ENCODE measurements around the gene NSDHL.
"Not testable (repeated sequence)": the region's sequence is repeated elsewhere in the genome, so short reads cannot be mapped to it uniquely, and the experiment has no call there.

Gene NSDHL

GRCh38 chrX:152895724-152896420 is 65.0 kb downstream of the NSDHL start:
- no peak for DNase-seq

- DNase-seq = no peak
These were observed 65.6 kb downstream of the NSDHL start for GRCh38 chrX:152896450-152896849.

- DNase-seq = peak; percentile 36
These were observed 66.6 kb downstream of the NSDHL start, which contains the start of gene ZNF185 for GRCh38 chrX:152897222-152898131. Gene ZNF185 (plus strand): TSS chrX:152898067. CDS start chrX:152914490, 16,423 bp downstream.

GRCh38 chrX:152898442-152898841 is 67.6 kb downstream of the NSDHL start:
- DNase-seq = no peak

- DNase-seq = no peak
These were observed 68.4 kb downstream of the NSDHL start for GRCh38 chrX:152899111-152899873.

- no peak for DNase-seq
These were observed 69.2 kb downstream of the NSDHL start for GRCh38 chrX:152899874-152900719.

- no peak for DNase-seq
These were observed 70.1 kb downstream of the NSDHL start for GRCh38 chrX:152900937-152901445.

GRCh38 chrX:152901816-152902501 is 71.1 kb downstream of the NSDHL start:
- DNase-seq = no peak

GRCh38 chrX:152902502-152902820 is 71.6 kb downstream of the NSDHL start:
- no peak for DNase-seq

GRCh38 chrX:152903589-152903988 is 72.7 kb downstream of the NSDHL start:
- DNase-seq = no peak

- DNase-seq = peak; percentile 74
These were observed 73.6 kb downstream of the NSDHL start for GRCh38 chrX:152904151-152905080.

- DNase-seq = peak; percentile 83
These were observed 74.2 kb downstream of the NSDHL start for GRCh38 chrX:152905081-152905420.

- peak; percentile 63 for DNase-seq
These were observed 76.3 kb downstream of the NSDHL start for GRCh38 chrX:152907084-152907651.

GRCh38 chrX:152908486-152908885 is 77.6 kb downstream of the NSDHL start:
- DNase-seq = no peak

GRCh38 chrX:152910018-152910417 is 79.2 kb downstream of the NSDHL start:
- not testable (repeated sequence) for DNase-seq

GRCh38 chrX:152912106-152912505 is 81.2 kb downstream of the NSDHL start:
- peak; percentile 13 for DNase-seq

GRCh38 chrX:152912641-152913040 is 81.8 kb downstream of the NSDHL start:
- no peak for DNase-seq

- no peak for DNase-seq
These were observed 82.5 kb downstream of the NSDHL start for GRCh38 chrX:152913346-152913745.

- DNase-seq = peak; percentile 86
These were observed 83.0 kb downstream of the NSDHL start for GRCh38 chrX:152913910-152914309.
